ENCODE results near the gene ATP2A3. TPM values are rescaled to one million over a fixed set of nuclear protein-coding genes. Genes with fewer than 3 reads are reported as not detected.

Gene ATP2A3
- total and polyA plus RNA-seq, 10 donors: 103 to 240 (median 194) TPM

GRCh38 chr17:4005296-4006164, 41.3 kb upstream of the ATP2A3 start:
- 87 to 94% (median 93%) methylated on average over 11 to 22 of the region's 22 CpGs for WGBS, 5 donors
- peaks cover 0 to 58% (median 54%) of the 10 kb centered on the region in 6 donors for H3K36me3 ChIP-seq
- H3K4me1 ChIP-seq: peaks cover 10 to 66% (median 26%) of the 10 kb centered on the region in 6 donors
- no peaks in the 10 kb centered on the region for H3K27me3 ChIP-seq (replicated peaks in 1 of 7)
- TF ChIP-seq POLR2A (IDR thresholded peaks at IDR 0.05) (no peak), POLR2AphosphoS5 (IDR thresholded peaks at IDR 0.05) (peak in 1 of 3 donors; percentile 48), CTCF (IDR thresholded peaks at IDR 0.05 in 8 of 11, conservative IDR thresholded peaks at IDR 0.05 in 3 of 11) (no peak)
- H3K4me3 ChIP-seq: no peak overlapping the region
- no peaks in the 10 kb centered on the region for H3K9me3 ChIP-seq
- intact Hi-C loops (cut with DNase I; ENCODE audit: low total_unique reads): loop anchor here (10.0 kb wide), 1 partner anchor 141 kb away; no protein-coding TSS in a partner anchor
- DNase-seq: no peak
- peak overlapping the region in 2 of 8 donors; percentile 11 to 30 for H3K27ac ChIP-seq

- no peak overlapping the region for H3K4me3 ChIP-seq
- no peaks in the 10 kb centered on the region for H3K9me3 ChIP-seq
Observed at GRCh38 chr17:4004517-4005295, 40.5 kb upstream of the ATP2A3 start.

DNA sequence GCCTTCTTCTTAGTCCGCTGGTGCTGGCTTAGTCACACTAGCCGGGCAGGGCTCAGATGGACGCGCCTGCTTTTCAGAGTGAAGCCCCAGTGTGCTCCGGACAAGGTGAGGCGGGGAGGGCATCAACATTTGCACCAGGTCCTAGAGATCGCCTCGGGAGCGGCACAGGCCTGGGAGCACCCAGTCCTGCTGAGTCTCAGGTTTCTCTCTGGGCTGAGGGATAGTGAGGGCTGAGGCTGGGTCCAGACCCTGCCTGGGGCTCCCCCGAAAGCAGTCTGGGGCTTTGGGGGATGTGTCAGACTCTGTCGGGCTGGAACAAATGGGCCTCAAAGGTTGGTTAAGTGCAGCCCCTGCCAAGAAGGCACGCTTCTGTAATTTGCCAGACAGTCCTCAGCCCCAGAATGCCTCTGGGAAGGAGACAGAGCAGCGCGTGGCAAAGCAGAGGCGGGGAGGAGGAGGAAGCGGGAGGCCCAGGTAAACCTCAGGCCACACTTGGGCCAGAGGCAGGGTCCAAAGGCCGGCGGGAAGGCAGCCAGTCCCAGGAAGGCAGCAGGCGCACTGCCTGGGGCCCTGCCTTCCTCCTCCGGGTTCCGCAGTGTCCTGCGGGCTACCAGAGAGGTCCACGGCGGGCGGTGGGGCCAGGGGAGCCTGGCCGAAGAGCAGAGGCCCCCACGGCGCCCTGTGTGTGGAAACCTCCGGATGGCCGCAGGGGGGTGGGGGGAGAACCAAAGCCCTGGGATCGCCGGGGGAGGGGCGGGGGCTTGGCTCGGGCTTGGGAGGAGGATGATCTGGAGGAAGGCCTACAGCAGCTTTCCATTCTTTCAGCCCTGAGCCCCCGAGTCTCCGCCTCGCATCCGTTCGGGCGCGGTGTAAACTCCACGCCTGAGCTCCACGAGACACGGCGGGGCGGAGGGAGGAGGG, 39.5 kb upstream of the ATP2A3 start:
- no peaks in the 10 kb centered on the region for H3K27me3 ChIP-seq (replicated peaks in 1 of 7)
- no peak for TF ChIP-seq CTCF (IDR thresholded peaks at IDR 0.05 in 8 of 11, conservative IDR thresholded peaks at IDR 0.05 in 3 of 11)
- peak in 1 of 3 donors; percentile 49 for TF ChIP-seq POLR2AphosphoS5 (IDR thresholded peaks at IDR 0.05)
- TF ChIP-seq POLR2A (IDR thresholded peaks at IDR 0.05): no peak
- H3K4me1 ChIP-seq: peaks cover 10 to 57% (median 26%) of the 10 kb centered on the region in 6 donors
- H3K9me3 ChIP-seq: no peaks in the 10 kb centered on the region
- no peak overlapping the region for H3K4me3 ChIP-seq
- peaks cover 0 to 40% (median 37%) of the 10 kb centered on the region in 6 donors for H3K36me3 ChIP-seq
- H3K27ac ChIP-seq: peak overlapping the region in 1 of 8 donors; percentile 59
- intact Hi-C loops (cut with DNase I; ENCODE audit: low total_unique reads): loop anchor here (5.0 to 10.0 kb wide), 2 partner anchors 91 to 139 kb away; no protein-coding TSS in a partner anchor
- peak; percentile 82 for DNase-seq
- WGBS, 5 donors: 66 to 84% (median 78%) methylated on average over 37 to 46 of the region's 46 CpGs

More at GRCh38 chr17:4004517-4005295, 40.5 kb upstream of the ATP2A3 start:
- Histone ChIP-seq H3K36me3 (peaks cover 0 to 50% (median 46%) of the 10 kb centered on the region in 6 donors), H3K27me3 (replicated peaks in 1 of 7) (no peaks in the 10 kb centered on the region), H3K4me1 (peaks cover 10 to 65% (median 26%) of the 10 kb centered on the region in 6 donors), H3K27ac (peak overlapping the region in 2 of 8 donors; percentile 11 to 30)
- intact Hi-C loops (cut with DNase I; ENCODE audit: low total_unique reads): loop anchor here (5.0 to 10.0 kb wide), 2 partner anchors 92 to 140 kb away; no protein-coding TSS in a partner anchor
- TF ChIP-seq POLR2A (IDR thresholded peaks at IDR 0.05): no peak
- peak; percentile 89 to 99 (median 96) for TF ChIP-seq CTCF (IDR thresholded peaks at IDR 0.05 in 8 of 11, conservative IDR thresholded peaks at IDR 0.05 in 3 of 11)
- peak; percentile 71 to 86 (median 75) for TF ChIP-seq POLR2AphosphoS5 (IDR thresholded peaks at IDR 0.05)
- DNase-seq: peak; percentile 93
- WGBS, 5 donors: 12 to 31% (median 27%) methylated on average over 27 to 44 of the region's 44 CpGs
